ENCODE measurements around the gene CHRM1. TPM values are rescaled to one million over a fixed set of nuclear protein-coding genes. Genes with fewer than 3 reads are reported as not detected.

CHRM1 gene
- total RNA-seq, 1 experiment from 2014 or later, result not detected

DNA sequence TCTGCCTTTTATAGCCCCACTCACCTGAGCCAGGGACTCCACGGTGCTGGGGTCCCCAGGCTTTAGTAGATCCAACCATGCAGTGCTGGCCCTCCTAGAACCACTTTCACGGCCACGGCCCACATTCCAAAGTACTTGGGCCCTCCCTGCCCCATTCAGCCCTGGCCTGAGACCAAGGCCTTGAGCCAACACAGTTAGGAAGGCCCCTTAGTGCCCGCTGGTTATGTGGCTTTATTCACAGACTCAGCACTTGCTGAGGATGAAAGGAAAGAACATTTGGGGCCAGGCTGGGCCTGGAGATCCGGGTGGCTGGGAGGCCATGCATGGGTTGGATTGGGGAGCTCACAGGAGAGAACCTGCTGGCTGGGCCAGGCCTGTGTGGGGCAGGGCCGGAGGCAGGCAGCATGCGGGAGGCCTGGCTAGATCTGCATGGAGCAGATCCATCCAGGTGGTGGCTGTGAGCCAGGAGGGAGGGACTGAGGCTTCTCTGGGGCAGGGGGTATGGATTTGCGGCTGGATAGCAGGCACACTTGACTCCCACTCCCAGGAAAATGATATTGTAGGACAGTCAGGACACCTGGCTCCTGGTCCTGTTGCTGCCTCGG lies 12.6 kb downstream of the CHRM1 start:
- Histone ChIP-seq H3K4me1 (ENCODE audit: insufficient read depth, low read length) (peaks cover 9% of the 10 kb centered on the region), H3K27me3 (ENCODE audit: low read length) (no peaks in the 10 kb centered on the region), H3K9ac (ENCODE audit: low read length) (no peak overlapping the region), H3K9me2 (replicated peaks; ENCODE audit: low read length) (no peaks in the 10 kb centered on the region), H3K79me2 (ENCODE audit: low read length) (no peaks in the 10 kb centered on the region), H3K36me3 (ENCODE audit: low read depth, low read length) (no peaks in the 10 kb centered on the region), H3K27ac (ENCODE audit: low read length) (no peak overlapping the region), H2AFZ (ENCODE audit: low read length) (peak overlapping the region; percentile 73), H3K4me3 (ENCODE audit: low read length) (no peak overlapping the region), H4K20me1 (ENCODE audit: low read length) (no peaks in the 10 kb centered on the region), H3K4me2 (ENCODE audit: low read length) (peak overlapping the region; percentile 26; the same call in 1 of the 2 replicates), H3K9me3 (ENCODE audit: low read length) (no peaks in the 10 kb centered on the region), H3F3A (ENCODE audit: low read length, unreplicated experiment) (no peaks in the 10 kb centered on the region)
- no TSS peak for BruUV-seq (replicated peaks)
- ChIA-PET CTCF (interaction anchor here (0.6 to 0.7 kb wide), 2 partner anchors 10 to 115 kb away, joined by 4 to 7 read pairs; no protein-coding TSS in a partner anchor), POLR2A (ENCODE audit: unreplicated experiment) (no interaction called here)
- DNase-seq, result no peak
- no peak for TF ChIP-seq CTCF (conservative IDR thresholded peaks at IDR 0.05; ENCODE audit: low read depth, low read length)
- TF ChIP-seq EZH2phosphoT487 (IDR thresholded peaks at IDR 0.05; ENCODE audit: borderline replicate concordance, low read length), result no peak
- no peak for TF ChIP-seq EZH2 (IDR thresholded peaks at IDR 0.05; ENCODE audit: low read length, unreplicated experiment)
- no peak for ATAC-seq
- intact Hi-C loops (cut with micrococcal nuclease), result no loop called here

- intact Hi-C loops (cut with micrococcal nuclease), result loop anchor here (1.0 to 2.0 kb wide), 2 partner anchors 118 to 307 kb away; no protein-coding TSS in a partner anchor
- Histone ChIP-seq H4K20me1 (ENCODE audit: low read length) (no peaks in the 10 kb centered on the region), H3K79me2 (ENCODE audit: low read length) (no peaks in the 10 kb centered on the region), H3K9me2 (replicated peaks; ENCODE audit: low read length) (no peaks in the 10 kb centered on the region), H3K4me1 (ENCODE audit: insufficient read depth, low read length) (peaks cover 9% of the 10 kb centered on the region), H3K4me3 (ENCODE audit: low read length) (no peak overlapping the region), H3K4me2 (ENCODE audit: low read length) (peak overlapping the region; percentile 51), H3K36me3 (ENCODE audit: low read depth, low read length) (no peaks in the 10 kb centered on the region), H3K9me3 (ENCODE audit: low read length) (no peaks in the 10 kb centered on the region), H2AFZ (ENCODE audit: low read length) (peak overlapping the region; percentile 27), H3K27ac (ENCODE audit: low read length) (no peak overlapping the region), H3K9ac (ENCODE audit: low read length) (no peak overlapping the region), H3K27me3 (ENCODE audit: low read length) (no peaks in the 10 kb centered on the region), H3F3A (ENCODE audit: low read length, unreplicated experiment) (no peaks in the 10 kb centered on the region)
- POLR2A ChIA-PET (ENCODE audit: unreplicated experiment), result no interaction called here
- CTCF ChIA-PET, result interaction anchor here (0.5 to 1.8 kb wide), 5 partner anchors 15 to 123 kb away, joined by 3 to 24 read pairs (median 4); no protein-coding TSS in a partner anchor
- BruUV-seq (replicated peaks), result no TSS peak
- TF ChIP-seq CTCF (conservative IDR thresholded peaks at IDR 0.05; ENCODE audit: low read depth, low read length) (peak; percentile 99), EZH2 (IDR thresholded peaks at IDR 0.05; ENCODE audit: low read length, unreplicated experiment) (no peak)
- peak; percentile 90 for ATAC-seq
- DNase-seq, result peak; percentile 98
These were observed 15.1 kb downstream of the CHRM1 start for GRCh38 chr11:62905927-62906531.

- Histone ChIP-seq H3K4me1 (ENCODE audit: insufficient read depth, low read length) (peaks cover 9% of the 10 kb centered on the region), H3K9me2 (replicated peaks; ENCODE audit: low read length) (no peaks in the 10 kb centered on the region), H3K9ac (ENCODE audit: low read length) (no peak overlapping the region), H3K4me3 (ENCODE audit: low read length) (0 out of 2 replicates have a peak overlapping the region, but pooled peaks have one; percentile 14), H3K36me3 (ENCODE audit: low read depth, low read length) (no peaks in the 10 kb centered on the region), H3K27ac (ENCODE audit: low read length) (no peak overlapping the region), H3K9me3 (ENCODE audit: low read length) (no peaks in the 10 kb centered on the region), H3K4me2 (ENCODE audit: low read length) (peak overlapping the region; percentile 51), H3F3A (ENCODE audit: low read length, unreplicated experiment) (no peaks in the 10 kb centered on the region), H3K27me3 (ENCODE audit: low read length) (no peaks in the 10 kb centered on the region), H3K79me2 (ENCODE audit: low read length) (no peaks in the 10 kb centered on the region), H2AFZ (ENCODE audit: low read length) (peak overlapping the region; percentile 27), H4K20me1 (ENCODE audit: low read length) (no peaks in the 10 kb centered on the region)
- ChIA-PET CTCF (interaction anchor here (0.5 to 1.8 kb wide), 5 partner anchors 16 to 124 kb away, joined by 3 to 24 read pairs (median 4); no protein-coding TSS in a partner anchor), POLR2A (ENCODE audit: unreplicated experiment) (no interaction called here)
- no TSS peak for BruUV-seq (replicated peaks)
- ATAC-seq, result peak; percentile 26; the same call in 1 of the 2 replicates
- no peak for DNase-seq
- intact Hi-C loops (cut with micrococcal nuclease), result no loop called here
- TF ChIP-seq EZH2phosphoT487 (IDR thresholded peaks at IDR 0.05; ENCODE audit: borderline replicate concordance, low read length) (no peak), CTCF (conservative IDR thresholded peaks at IDR 0.05; ENCODE audit: low read depth, low read length) (no peak), EZH2 (IDR thresholded peaks at IDR 0.05; ENCODE audit: low read length, unreplicated experiment) (no peak)
These were observed 15.9 kb downstream of the CHRM1 start for GRCh38 chr11:62905296-62905695.
